GM21515 (cell line): Measurements from ENCODE around the gene CYSTM1.
A peak's percentile ranks its signal among the peaks of the same experiment; 100 is the strongest.
"Not testable (repeated sequence)": the region's sequence is repeated elsewhere in the genome, so short reads cannot be mapped to it uniquely, and the experiment has no call there.

ENCODE experiments used
- ATAC-seq: cut with Tn5 transposase; IDR thresholded peaks from one replicate; pipeline ENCODE4 v1.9.1; 2021; ENCODE audit not compliant: unreplicated experiment

Gene CYSTM1

GRCh38 chr5:140175367-140176030, 511 bp downstream of the CYSTM1 start:
- ATAC-seq = peak; percentile 42

- no peak for ATAC-seq
Observed at GRCh38 chr5:140176031-140176387, 1.0 kb downstream of the CYSTM1 start.

GRCh38 chr5:140178086-140178410, 3.1 kb downstream of the CYSTM1 start:
- ATAC-seq = no peak

GRCh38 chr5:140178482-140179116, 3.6 kb downstream of the CYSTM1 start:
- ATAC-seq = no peak

GRCh38 chr5:140181002-140181483, 6.1 kb downstream of the CYSTM1 start:
- peak; percentile 60 for ATAC-seq

- no peak for ATAC-seq
Observed at GRCh38 chr5:140181525-140181924, 6.5 kb downstream of the CYSTM1 start.

GRCh38 chr5:140182075-140182711, 7.2 kb downstream of the CYSTM1 start:
- no peak for ATAC-seq

GRCh38 chr5:140182803-140183367, 7.9 kb downstream of the CYSTM1 start:
- no peak for ATAC-seq

- no peak for ATAC-seq
Observed at GRCh38 chr5:140185409-140185808, 10.4 kb downstream of the CYSTM1 start.

- ATAC-seq = no peak
Observed at GRCh38 chr5:140186267-140186671, 11.3 kb downstream of the CYSTM1 start.

- ATAC-seq = no peak
Observed at GRCh38 chr5:140189253-140189652, 14.3 kb downstream of the CYSTM1 start.

- ATAC-seq = no peak
Observed at GRCh38 chr5:140189977-140190871, 15.2 kb downstream of the CYSTM1 start.

GRCh38 chr5:140190872-140191218, 15.9 kb downstream of the CYSTM1 start:
- no peak for ATAC-seq

GRCh38 chr5:140192715-140193430, 17.9 kb downstream of the CYSTM1 start:
- ATAC-seq = no peak

- no peak for ATAC-seq
Observed at GRCh38 chr5:140194662-140195061, 19.7 kb downstream of the CYSTM1 start.

- no peak for ATAC-seq
Observed at GRCh38 chr5:140196115-140196814, 21.3 kb downstream of the CYSTM1 start.

GRCh38 chr5:140197023-140197422, 22.0 kb downstream of the CYSTM1 start:
- ATAC-seq = no peak

GRCh38 chr5:140198915-140199314, 23.9 kb downstream of the CYSTM1 start:
- ATAC-seq = not testable (repeated sequence)

- no peak for ATAC-seq
Observed at GRCh38 chr5:140202078-140202477, 27.1 kb downstream of the CYSTM1 start.

- no peak for ATAC-seq
Observed at GRCh38 chr5:140202610-140203009, 27.6 kb downstream of the CYSTM1 start.
